Fibroblast of lung (primary cell): ENCODE measurements around the gene KPNA6. TPM values are rescaled to one million over a fixed set of nuclear protein-coding genes. Genes with fewer than 3 reads are reported as not detected.

Source experiments
- DNase-seq, 2 donors: peaks; one replicate each; pipeline versions ENCODE4 v3.0.0 to v3.0.0-alpha.2; 2010; ENCODE audit warnings: low read depth in 2 of 2
- H2AFZ ChIP-seq: 2 replicates; pipeline ENCODE4 v1.5.1; 2012; ENCODE audit warnings: low read length, control low read depth, inconsistent platforms
- H3K27ac ChIP-seq: 2 replicates; pipeline ENCODE4 v1.5.1; 2011; ENCODE audit warnings: low read length, control low read depth; ENCODE audit not compliant: insufficient read depth
- H3K27me3 ChIP-seq: 2 replicates; pipeline ENCODE4 v1.5.1; 2011; ENCODE audit warnings: mild to moderate bottlenecking, low read length; ENCODE audit not compliant: control insufficient read depth, insufficient read depth
- H3K36me3 ChIP-seq: 2 replicates; pipeline ENCODE4 v1.5.1; 2011; ENCODE audit warnings: low read length; ENCODE audit not compliant: control insufficient read depth, insufficient read depth
- H3K4me1 ChIP-seq: 2 replicates; pipeline ENCODE4 v1.5.1; 2011; ENCODE audit warnings: low read length; ENCODE audit not compliant: control insufficient read depth, insufficient read depth; ENCODE audit errors: extremely low read depth
- H3K4me2 ChIP-seq: 2 replicates; pipeline ENCODE4 v1.5.1; 2011; ENCODE audit warnings: low read length, control low read depth; ENCODE audit not compliant: insufficient read depth; ENCODE audit errors: extremely low read depth
- H3K4me3 ChIP-seq, 4 experiments: fragments of 200-600 bp in 1 of 4; sonication (generic) in 1 of 4; replicated peaks in 1 of 4; 2 replicates each; pipeline ENCODE4 v1.5.1; 2011 to 2016; ENCODE audit warnings: low read length in 4 of 4, low read depth in 3 of 4, mild to moderate bottlenecking in 3 of 4, control low read depth in 2 of 4, inconsistent platforms in 1 of 4, mixed read lengths in 1 of 4; ENCODE audit not compliant: insufficient read depth in 1 of 4; ENCODE audit errors: control extremely low read depth in 1 of 4
- H3K79me2 ChIP-seq: 2 replicates; pipeline ENCODE4 v1.5.1; 2012; ENCODE audit warnings: mild to moderate bottlenecking, low read length, inconsistent platforms; ENCODE audit not compliant: control insufficient read depth, insufficient read depth
- H3K9ac ChIP-seq: 2 replicates; pipeline ENCODE4 v1.5.1; 2011; ENCODE audit warnings: mild to moderate bottlenecking, low read length, control low read depth; ENCODE audit not compliant: insufficient read depth
- H3K9me3 ChIP-seq: 2 replicates; pipeline ENCODE4 v1.5.1; 2012; ENCODE audit warnings: low read depth, low read length; ENCODE audit not compliant: control insufficient read depth, insufficient read depth
- H4K20me1 ChIP-seq: 2 replicates; pipeline ENCODE4 v1.5.1; 2011; ENCODE audit warnings: low read length; ENCODE audit not compliant: control insufficient read depth, insufficient read depth; ENCODE audit errors: extremely low read depth
- EZH2 ChIP-seq: IDR thresholded peaks from 2 replicates; pipeline ENCODE4 v1.5.1; 2012; ENCODE audit warnings: low read length, control low read depth, mild to moderate bottlenecking; ENCODE audit errors: missing control alignments
- polyA plus RNA-seq, 2 donors: library from polyadenylated mRNA; depleted of rRNA in 1 of 2; stranded (reverse) in 1 of 2; unstranded in 1 of 2; fragments of >200 nt; gene quantifications; 2 replicates each; pipeline ENCODE4 v1.2.1, GENCODE V29; 2011 to 2012; ENCODE audit warnings: missing spikeins in 1 of 2
- total RNA-seq: library from RNA; depleted of rRNA; stranded (reverse); fragments of >200 nt; gene quantifications from 2 replicates; pipeline ENCODE4 v1.2.1, GENCODE V29; 2014
- TF ChIP-seq, protein P1 (sequence below), 2 donors: IDR thresholded peaks in 1 of 2; conservative IDR thresholded peaks in 1 of 2; 1 replicate in 1 of 2; 2 replicates in 1 of 2; pipeline ENCODE4 v1.5.1; 2011 to 2012; ENCODE audit warnings: low read length in 2 of 2, control low read depth in 1 of 2, inconsistent platforms in 1 of 2, low read depth in 1 of 2, mild to moderate bottlenecking in 1 of 2

Gene KPNA6
- total and polyA plus RNA-seq, 2 donors (not counting 1 experiment from before 2014, with no cell fraction given), result 40.1 to 48.5 TPM

GRCh38 chr1:32105338-32105737 is 2.5 kb upstream of the KPNA6 start:
- H3K79me2 ChIP-seq, result peaks cover 24% of the 10 kb centered on the region
- no peaks in the 10 kb centered on the region for H3K9me3 ChIP-seq
- H2AFZ ChIP-seq, result no peak overlapping the region
- no peak overlapping the region for H3K9ac ChIP-seq
- DNase-seq, result no peak
- H3K27me3 ChIP-seq, result no peaks in the 10 kb centered on the region
- H3K27ac ChIP-seq, result no peak overlapping the region
- H3K4me1 ChIP-seq, result peaks cover 6% of the 10 kb centered on the region
- no peak overlapping the region for H3K4me3 ChIP-seq
- H4K20me1 ChIP-seq, result no peaks in the 10 kb centered on the region
- TF ChIP-seq, protein P1, sequence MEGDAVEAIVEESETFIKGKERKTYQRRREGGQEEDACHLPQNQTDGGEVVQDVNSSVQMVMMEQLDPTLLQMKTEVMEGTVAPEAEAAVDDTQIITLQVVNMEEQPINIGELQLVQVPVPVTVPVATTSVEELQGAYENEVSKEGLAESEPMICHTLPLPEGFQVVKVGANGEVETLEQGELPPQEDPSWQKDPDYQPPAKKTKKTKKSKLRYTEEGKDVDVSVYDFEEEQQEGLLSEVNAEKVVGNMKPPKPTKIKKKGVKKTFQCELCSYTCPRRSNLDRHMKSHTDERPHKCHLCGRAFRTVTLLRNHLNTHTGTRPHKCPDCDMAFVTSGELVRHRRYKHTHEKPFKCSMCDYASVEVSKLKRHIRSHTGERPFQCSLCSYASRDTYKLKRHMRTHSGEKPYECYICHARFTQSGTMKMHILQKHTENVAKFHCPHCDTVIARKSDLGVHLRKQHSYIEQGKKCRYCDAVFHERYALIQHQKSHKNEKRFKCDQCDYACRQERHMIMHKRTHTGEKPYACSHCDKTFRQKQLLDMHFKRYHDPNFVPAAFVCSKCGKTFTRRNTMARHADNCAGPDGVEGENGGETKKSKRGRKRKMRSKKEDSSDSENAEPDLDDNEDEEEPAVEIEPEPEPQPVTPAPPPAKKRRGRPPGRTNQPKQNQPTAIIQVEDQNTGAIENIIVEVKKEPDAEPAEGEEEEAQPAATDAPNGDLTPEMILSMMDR (conservative IDR thresholded peaks at IDR 0.05 in 1 of 2, IDR thresholded peaks at IDR 0.05 in 1 of 2; ENCODE audit: low read depth in 1 of 2, low read length in 2 of 2), result no peak
- TF ChIP-seq EZH2, result no peak
- H3K36me3 ChIP-seq, result peaks cover under 1% of the 10 kb centered on the region
- no peak overlapping the region for H3K4me2 ChIP-seq

GRCh38 chr1:32106663-32107275 is 1.1 kb upstream of the KPNA6 start:
- H4K20me1 ChIP-seq, result no peaks in the 10 kb centered on the region
- no peak overlapping the region for H2AFZ ChIP-seq
- no peak for DNase-seq
- H3K36me3 ChIP-seq, result no peaks in the 10 kb centered on the region
- H3K4me3 ChIP-seq, result no peak overlapping the region
- no peaks in the 10 kb centered on the region for H3K9me3 ChIP-seq
- no peaks in the 10 kb centered on the region for H3K27me3 ChIP-seq
- H3K79me2 ChIP-seq, result peaks cover 38% of the 10 kb centered on the region
- no peak overlapping the region for H3K4me2 ChIP-seq
- no peak overlapping the region for H3K9ac ChIP-seq
- no peak for TF ChIP-seq EZH2
- TF ChIP-seq, protein P1 (conservative IDR thresholded peaks at IDR 0.05 in 1 of 2, IDR thresholded peaks at IDR 0.05 in 1 of 2; ENCODE audit: low read depth in 1 of 2, low read length in 2 of 2), result no peak
- H3K4me1 ChIP-seq, result peaks cover 4% of the 10 kb centered on the region
- no peak overlapping the region for H3K27ac ChIP-seq

GRCh38 chr1:32111040-32111623 is 3.3 kb downstream of the KPNA6 start:
- Histone ChIP-seq H3K4me1 (peaks cover 6% of the 10 kb centered on the region), H3K4me2 (no peak overlapping the region), H3K27ac (no peak overlapping the region), H3K4me3 (no peak overlapping the region), H3K9ac (no peak overlapping the region), H3K36me3 (peaks cover 2% of the 10 kb centered on the region), H3K27me3 (no peaks in the 10 kb centered on the region), H3K79me2 (peaks cover 74% of the 10 kb centered on the region), H4K20me1 (no peaks in the 10 kb centered on the region), H3K9me3 (no peaks in the 10 kb centered on the region), H2AFZ (no peak overlapping the region)
- TF ChIP-seq EZH2, result no peak
- TF ChIP-seq, protein P1 (conservative IDR thresholded peaks at IDR 0.05 in 1 of 2, IDR thresholded peaks at IDR 0.05 in 1 of 2; ENCODE audit: low read depth in 1 of 2, low read length in 2 of 2), result no peak
- no peak for DNase-seq
